K562 (cell line): Measurements from ENCODE around the gene VPREB3. TPM values are rescaled to one million over a fixed set of nuclear protein-coding genes. Genes with fewer than 3 reads are reported as not detected.

Experiments
- DDX20 ChIP-seq: fragments of 450-650 bp; IDR thresholded peaks from 2 replicates; pipeline ENCODE4 v1.6.1; 2016; ENCODE audit warnings: missing genetic modification characterization, low read depth, mild to moderate bottlenecking, missing compliant biosample characterization, moderate library complexity
- HDAC2 ChIP-seq: fragments of 450-650 bp; IDR thresholded peaks from 2 replicates; pipeline ENCODE4 v1.6.1; 2016; ENCODE audit warnings: mild to moderate bottlenecking
- KDM5B ChIP-seq: fragments of 200-600 bp; sonication (generic); IDR thresholded peaks from 2 replicates; pipeline ENCODE4 v1.6.1; 2012; ENCODE audit warnings: low read depth, mild to moderate bottlenecking, moderate library complexity, low read length, control low read depth, inconsistent platforms; ENCODE audit not compliant: insufficient replicate concordance
- PHF21A ChIP-seq: fragments of 450-650 bp; IDR thresholded peaks from 2 replicates; pipeline ENCODE4 v1.6.1; 2017; ENCODE audit warnings: low read depth, borderline replicate concordance
- POLR3G ChIP-seq: IDR thresholded peaks from 2 replicates; pipeline ENCODE4 v1.6.1; 2011; ENCODE audit not compliant: insufficient read length, insufficient replicate concordance; ENCODE audit errors: extremely low read depth
- RAD51 ChIP-seq: fragments of 450-650 bp; IDR thresholded peaks from 2 replicates; pipeline ENCODE4 v1.7.1; 2016; ENCODE audit warnings: low read depth, mild to moderate bottlenecking, borderline replicate concordance
- TEAD1 ChIP-seq, 2 experiments: fragments of 450-650 bp in 1 of 2; sonication (generic) in 1 of 2; formaldehyde crosslinking; IDR thresholded peaks; 2 replicates each; pipeline versions ENCODE4 v1.4.0 to v1.8.0; 2020 to 2022; ENCODE audit warnings: mild to moderate bottlenecking in 2 of 2, missing genetic modification reagents in 1 of 2
- THRAP3 ChIP-seq: fragments of 450-650 bp; IDR thresholded peaks from 2 replicates; pipeline ENCODE4 v1.6.1; 2016; ENCODE audit warnings: mild to moderate bottlenecking, inconsistent platforms, borderline replicate concordance
- TRIM28 ChIP-seq: fragments of 450-650 bp; IDR thresholded peaks from 2 replicates; pipeline ENCODE4 v1.6.1; 2017
- ZBTB17 ChIP-seq: fragments of 450-650 bp; formaldehyde crosslinking; IDR thresholded peaks from 2 replicates; pipeline ENCODE4 v1.4.0; 2020; ENCODE audit warnings: mild to moderate bottlenecking
- ZNF174 ChIP-seq: fragments of 250-450 bp; sonication (Bioruptor Pico); IDR thresholded peaks from 2 replicates; pipeline ENCODE4 v1.4.0; 2020; ENCODE audit warnings: mild to moderate bottlenecking
- ZNF3 ChIP-seq: fragments of 250-450 bp; sonication (Bioruptor Pico); IDR thresholded peaks from 2 replicates; pipeline ENCODE4 v1.5.0; 2021; ENCODE audit warnings: mild to moderate bottlenecking, moderate library complexity
- ZNF76 ChIP-seq: fragments of 250-450 bp; sonication (Bioruptor Pico); IDR thresholded peaks from 2 replicates; pipeline ENCODE4 v1.4.0; 2020; ENCODE audit warnings: mild to moderate bottlenecking, moderate library complexity, borderline replicate concordance
- polyA plus RNA-seq, 8 experiments: library from polyadenylated mRNA; depleted of rRNA in 4 of 8; stranded (reverse) in 5 of 8; unstranded in 3 of 8; fragments of >200 nt; fragmentation: Nextera tagmentation in 2 of 8; fragmentation: Illumina TruSeq in 1 of 8; extraction: Ambion mirVana in 2 of 8; extraction: Trizol in 1 of 8; gene quantifications; 2 replicates each; pipeline versions ENCODE4 v1.2.1 to v1.2.3, GENCODE V29; 2011 to 2014; ENCODE audit warnings: inconsistent platforms in 1 of 8, missing spikeins in 1 of 8
- total RNA-seq, 7 experiments: library from RNA; depleted of rRNA in 6 of 7; stranded (reverse); fragments of >200 nt in 6 of 7; fragmentation: Illumina TruSeq in 2 of 7; extraction: Trizol in 2 of 7; gene quantifications; 2 replicates each; pipeline versions ENCODE4 v1.2.1 to v1.2.3, GENCODE V29; 2011 to 2021; ENCODE audit warnings: low replicate concordance in 1 of 7
- TF ChIP-seq, protein P1 (sequence below): sonication (generic); formaldehyde crosslinking; IDR thresholded peaks from 2 replicates; pipeline ENCODE4 v1.8.0; 2023; ENCODE audit warnings: missing genetic modification reagents, mild to moderate bottlenecking, borderline replicate concordance
- TF ChIP-seq, protein P2 (sequence below): fragments of 450-650 bp; formaldehyde crosslinking; IDR thresholded peaks from 2 replicates; pipeline ENCODE4 v1.4.0; 2020; ENCODE audit warnings: mild to moderate bottlenecking, moderate library complexity
- TF ChIP-seq, protein P3 (sequence below): fragments of 250-450 bp; sonication (Bioruptor Pico); IDR thresholded peaks from 2 replicates; pipeline ENCODE4 v1.5.1; 2021; ENCODE audit warnings: mild to moderate bottlenecking
- TF ChIP-seq, protein P4 (sequence below): sonication (generic); formaldehyde crosslinking; IDR thresholded peaks from 2 replicates; pipeline ENCODE4 v1.8.0; 2022; ENCODE audit warnings: mild to moderate bottlenecking, missing genetic modification reagents

The VPREB3 gene
- total and polyA plus RNA-seq, 9 of the 15 experiments (the other 6 are each of a cell fraction or from before 2014, with no cell fraction given): 0.14 to 0.71 (median 0.20) TPM; not detected in 6

DNA sequence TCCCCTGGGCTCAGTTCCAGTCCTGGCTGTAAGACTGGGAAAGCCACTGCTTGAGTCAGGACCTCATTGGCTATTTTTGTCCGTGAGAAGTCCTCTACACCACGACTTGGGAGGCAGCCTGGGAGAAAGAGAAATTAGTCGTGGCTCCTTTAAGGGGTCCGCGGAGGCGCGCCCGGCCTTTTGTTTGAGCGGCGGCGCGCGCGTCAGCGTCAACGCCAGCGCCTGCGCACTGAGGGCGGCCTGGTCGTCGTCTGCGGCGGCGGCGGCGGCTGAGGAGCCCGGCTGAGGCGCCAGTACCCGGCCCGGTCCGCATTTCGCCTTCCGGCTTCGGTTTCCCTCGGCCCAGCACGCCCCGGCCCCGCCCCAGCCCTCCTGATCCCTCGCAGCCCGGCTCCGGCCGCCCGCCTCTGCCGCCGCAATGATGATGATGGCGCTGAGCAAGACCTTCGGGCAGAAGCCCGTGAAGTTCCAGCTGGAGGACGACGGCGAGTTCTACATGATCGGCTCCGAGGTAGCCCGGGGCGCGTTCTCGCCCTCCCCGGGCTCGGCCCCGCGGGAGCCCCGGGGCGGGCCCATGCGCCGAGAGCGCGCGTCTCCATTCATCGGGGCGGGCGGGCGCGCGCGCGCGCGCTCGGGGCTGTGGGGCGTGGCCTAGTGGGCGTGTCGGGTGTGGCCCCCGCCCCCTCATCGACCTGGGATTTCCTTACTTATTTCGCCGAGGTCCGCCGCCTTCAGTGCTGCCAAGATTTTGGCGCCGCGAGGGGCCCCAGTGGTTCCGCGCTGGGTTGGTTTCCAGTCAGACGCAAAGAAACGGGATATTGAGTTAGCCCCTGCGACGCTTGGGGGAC is 32.8 kb upstream of the VPREB3 start, which contains the start of gene SMARCB1 (continued):
- TF ChIP-seq, protein P1, sequence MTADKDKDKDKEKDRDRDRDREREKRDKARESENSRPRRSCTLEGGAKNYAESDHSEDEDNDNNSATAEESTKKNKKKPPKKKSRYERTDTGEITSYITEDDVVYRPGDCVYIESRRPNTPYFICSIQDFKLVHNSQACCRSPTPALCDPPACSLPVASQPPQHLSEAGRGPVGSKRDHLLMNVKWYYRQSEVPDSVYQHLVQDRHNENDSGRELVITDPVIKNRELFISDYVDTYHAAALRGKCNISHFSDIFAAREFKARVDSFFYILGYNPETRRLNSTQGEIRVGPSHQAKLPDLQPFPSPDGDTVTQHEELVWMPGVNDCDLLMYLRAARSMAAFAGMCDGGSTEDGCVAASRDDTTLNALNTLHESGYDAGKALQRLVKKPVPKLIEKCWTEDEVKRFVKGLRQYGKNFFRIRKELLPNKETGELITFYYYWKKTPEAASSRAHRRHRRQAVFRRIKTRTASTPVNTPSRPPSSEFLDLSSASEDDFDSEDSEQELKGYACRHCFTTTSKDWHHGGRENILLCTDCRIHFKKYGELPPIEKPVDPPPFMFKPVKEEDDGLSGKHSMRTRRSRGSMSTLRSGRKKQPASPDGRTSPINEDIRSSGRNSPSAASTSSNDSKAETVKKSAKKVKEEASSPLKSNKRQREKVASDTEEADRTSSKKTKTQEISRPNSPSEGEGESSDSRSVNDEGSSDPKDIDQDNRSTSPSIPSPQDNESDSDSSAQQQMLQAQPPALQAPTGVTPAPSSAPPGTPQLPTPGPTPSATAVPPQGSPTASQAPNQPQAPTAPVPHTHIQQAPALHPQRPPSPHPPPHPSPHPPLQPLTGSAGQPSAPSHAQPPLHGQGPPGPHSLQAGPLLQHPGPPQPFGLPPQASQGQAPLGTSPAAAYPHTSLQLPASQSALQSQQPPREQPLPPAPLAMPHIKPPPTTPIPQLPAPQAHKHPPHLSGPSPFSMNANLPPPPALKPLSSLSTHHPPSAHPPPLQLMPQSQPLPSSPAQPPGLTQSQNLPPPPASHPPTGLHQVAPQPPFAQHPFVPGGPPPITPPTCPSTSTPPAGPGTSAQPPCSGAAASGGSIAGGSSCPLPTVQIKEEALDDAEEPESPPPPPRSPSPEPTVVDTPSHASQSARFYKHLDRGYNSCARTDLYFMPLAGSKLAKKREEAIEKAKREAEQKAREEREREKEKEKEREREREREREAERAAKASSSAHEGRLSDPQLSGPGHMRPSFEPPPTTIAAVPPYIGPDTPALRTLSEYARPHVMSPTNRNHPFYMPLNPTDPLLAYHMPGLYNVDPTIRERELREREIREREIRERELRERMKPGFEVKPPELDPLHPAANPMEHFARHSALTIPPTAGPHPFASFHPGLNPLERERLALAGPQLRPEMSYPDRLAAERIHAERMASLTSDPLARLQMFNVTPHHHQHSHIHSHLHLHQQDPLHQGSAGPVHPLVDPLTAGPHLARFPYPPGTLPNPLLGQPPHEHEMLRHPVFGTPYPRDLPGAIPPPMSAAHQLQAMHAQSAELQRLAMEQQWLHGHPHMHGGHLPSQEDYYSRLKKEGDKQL (CRISPR knock-in tag): no peak
- no peak for TF ChIP-seq DDX20 (tag)
- TF ChIP-seq THRAP3: no peak
- TF ChIP-seq ZNF174 (CRISPR knock-in tag): no peak
- TF ChIP-seq, protein P2, sequence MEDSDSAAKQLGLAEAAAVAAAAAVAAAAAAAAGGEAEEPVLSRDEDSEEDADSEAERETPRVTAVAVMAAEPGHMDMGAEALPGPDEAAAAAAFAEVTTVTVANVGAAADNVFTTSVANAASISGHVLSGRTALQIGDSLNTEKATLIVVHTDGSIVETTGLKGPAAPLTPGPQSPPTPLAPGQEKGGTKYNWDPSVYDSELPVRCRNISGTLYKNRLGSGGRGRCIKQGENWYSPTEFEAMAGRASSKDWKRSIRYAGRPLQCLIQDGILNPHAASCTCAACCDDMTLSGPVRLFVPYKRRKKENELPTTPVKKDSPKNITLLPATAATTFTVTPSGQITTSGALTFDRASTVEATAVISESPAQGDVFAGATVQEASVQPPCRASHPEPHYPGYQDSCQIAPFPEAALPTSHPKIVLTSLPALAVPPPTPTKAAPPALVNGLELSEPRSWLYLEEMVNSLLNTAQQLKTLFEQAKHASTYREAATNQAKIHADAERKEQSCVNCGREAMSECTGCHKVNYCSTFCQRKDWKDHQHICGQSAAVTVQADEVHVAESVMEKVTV (CRISPR knock-in tag): no peak
- TF ChIP-seq PHF21A: no peak
- TF ChIP-seq ZNF3: no peak
- TF ChIP-seq HDAC2: no peak
- TF ChIP-seq POLR3G: no peak
- TF ChIP-seq TEAD1 (CRISPR knock-in tag; IDR thresholded peaks at IDR 0.05): peak in 1 of 2 experiments; percentile 78; a peak in 2 of 4 replicates
- TF ChIP-seq ZNF76 (CRISPR knock-in tag): no peak
- TF ChIP-seq TRIM28: no peak
- TF ChIP-seq RAD51: no peak
- TF ChIP-seq, protein P3, sequence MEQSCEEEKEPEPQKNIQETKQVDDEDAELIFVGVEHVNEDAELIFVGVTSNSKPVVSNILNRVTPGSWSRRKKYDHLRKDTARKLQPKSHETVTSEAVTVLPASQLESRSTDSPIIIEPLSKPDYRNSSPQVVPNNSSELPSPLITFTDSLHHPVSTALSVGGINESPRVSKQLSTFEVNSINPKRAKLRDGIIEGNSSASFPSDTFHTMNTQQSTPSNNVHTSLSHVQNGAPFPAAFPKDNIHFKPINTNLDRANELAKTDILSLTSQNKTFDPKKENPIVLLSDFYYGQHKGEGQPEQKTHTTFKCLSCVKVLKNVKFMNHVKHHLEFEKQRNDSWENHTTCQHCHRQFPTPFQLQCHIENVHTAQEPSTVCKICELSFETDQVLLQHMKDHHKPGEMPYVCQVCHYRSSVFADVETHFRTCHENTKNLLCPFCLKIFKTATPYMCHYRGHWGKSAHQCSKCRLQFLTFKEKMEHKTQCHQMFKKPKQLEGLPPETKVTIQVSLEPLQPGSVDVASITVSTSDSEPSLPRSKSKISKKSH: no peak
- peak; percentile 78 for TF ChIP-seq KDM5B
- no peak for TF ChIP-seq ZBTB17 (CRISPR knock-in tag)
- TF ChIP-seq, protein P4, sequence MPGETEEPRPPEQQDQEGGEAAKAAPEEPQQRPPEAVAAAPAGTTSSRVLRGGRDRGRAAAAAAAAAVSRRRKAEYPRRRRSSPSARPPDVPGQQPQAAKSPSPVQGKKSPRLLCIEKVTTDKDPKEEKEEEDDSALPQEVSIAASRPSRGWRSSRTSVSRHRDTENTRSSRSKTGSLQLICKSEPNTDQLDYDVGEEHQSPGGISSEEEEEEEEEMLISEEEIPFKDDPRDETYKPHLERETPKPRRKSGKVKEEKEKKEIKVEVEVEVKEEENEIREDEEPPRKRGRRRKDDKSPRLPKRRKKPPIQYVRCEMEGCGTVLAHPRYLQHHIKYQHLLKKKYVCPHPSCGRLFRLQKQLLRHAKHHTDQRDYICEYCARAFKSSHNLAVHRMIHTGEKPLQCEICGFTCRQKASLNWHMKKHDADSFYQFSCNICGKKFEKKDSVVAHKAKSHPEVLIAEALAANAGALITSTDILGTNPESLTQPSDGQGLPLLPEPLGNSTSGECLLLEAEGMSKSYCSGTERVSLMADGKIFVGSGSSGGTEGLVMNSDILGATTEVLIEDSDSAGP (CRISPR knock-in tag): peak; percentile 95
